Tibial nerve (tissue), 4 donors: Measurements from ENCODE around the gene ADD2. TPM values are rescaled to one million over a fixed set of nuclear protein-coding genes. Genes with fewer than 3 reads are reported as not detected.

Experiments used
- DNase-seq, 2 donors: peaks; one replicate each; pipeline ENCODE4 v3.0.0-alpha.2; 2019; ENCODE audit warnings: low spot score in 2 of 2
- H3K27ac ChIP-seq, 4 donors: fragments of 200-600 bp; sonication (generic) in 3 of 4; one replicate each; pipeline ENCODE4 v1.5.1; 2017 to 2019; ENCODE audit warnings: mild to moderate bottlenecking in 1 of 4
- H3K27me3 ChIP-seq, 2 donors: fragments of 200-600 bp; sonication (generic) in 1 of 2; one replicate each; pipeline versions ENCODE4 v1.5.1 to v1.6.0; 2017 to 2019
- H3K36me3 ChIP-seq, 3 donors: fragments of 200-600 bp; sonication (generic); one replicate each; pipeline ENCODE4 v1.5.1; 2018 to 2019
- H3K4me1 ChIP-seq, 4 donors: fragments of 200-600 bp; sonication (generic) in 3 of 4; one replicate each; pipeline ENCODE4 v1.5.1; 2017 to 2019
- H3K4me3 ChIP-seq, 4 donors: fragments of 200-600 bp; sonication (generic) in 3 of 4; one replicate each; pipeline ENCODE4 v1.5.1; 2017 to 2019; ENCODE audit warnings: mild to moderate bottlenecking in 1 of 4, moderate library complexity in 1 of 4
- H3K9me3 ChIP-seq, 4 donors: fragments of 200-600 bp; sonication (generic) in 3 of 4; one replicate each; pipeline ENCODE4 v1.5.1; 2017 to 2019
- CTCF ChIP-seq, 5 experiments: fragments of 200-600 bp in 3 of 5; fragments of 450-650 bp in 2 of 5; sonication (generic) in 3 of 5; IDR thresholded peaks; one replicate each; pipeline ENCODE4 v1.5.1; 2016 to 2019; ENCODE audit warnings: antibody characterized with exemption in 5 of 5, mild to moderate bottlenecking in 3 of 5, moderate library complexity in 2 of 5
- EP300 ChIP-seq, 2 donors: sonication (generic); formaldehyde crosslinking; IDR thresholded peaks; one replicate each; pipeline ENCODE4 v1.6.1; 2017; ENCODE audit warnings: antibody characterized with exemption in 2 of 2, mild to moderate bottlenecking in 1 of 2
- POLR2A ChIP-seq, 2 donors: fragments of 450-650 bp; IDR thresholded peaks; one replicate each; pipeline ENCODE4 v1.6.1; 2017; ENCODE audit warnings: antibody characterized with exemption in 2 of 2, mild to moderate bottlenecking in 2 of 2, moderate library complexity in 2 of 2
- WGBS, 2 donors: methylation state at CpG; one replicate each; pipeline ENCODE4 v1.1.5; 2018; 5-methylcytosine and 5-hydroxymethylcytosine counted together
- total RNA-seq, 4 donors: library from RNA; depleted of rRNA; stranded (reverse); fragments of >200 nt; gene quantifications; one replicate each; pipeline ENCODE4 v1.1.0, GENCODE V29; 2016

The ADD2 gene
- total RNA-seq, 4 donors from 2014 or later = 0.63 to 6.0 (median 3.2) TPM

GRCh38 chr2:70726947-70727725 is 40.9 kb downstream of the ADD2 start:
- H3K36me3 ChIP-seq = no peaks in the 10 kb centered on the region
- no peak overlapping the region for H3K4me3 ChIP-seq
- no peaks in the 10 kb centered on the region for H3K27me3 ChIP-seq
- H3K9me3 ChIP-seq = no peaks in the 10 kb centered on the region
- no peak for TF ChIP-seq CTCF (IDR thresholded peaks at IDR 0.05)
- TF ChIP-seq EP300 (IDR thresholded peaks at IDR 0.05) = no peak
- no peak for TF ChIP-seq POLR2A (IDR thresholded peaks at IDR 0.05)
- DNase-seq = no peak
- no peak overlapping the region for H3K27ac ChIP-seq
- H3K4me1 ChIP-seq = no peaks in the 10 kb centered on the region
- 76 to 81% methylated on average over 11 of the region's 11 CpGs for WGBS, 2 donors

GRCh38 chr2:70725505-70725904 is 42.5 kb downstream of the ADD2 start:
- no peak for DNase-seq
- Histone ChIP-seq H3K4me1 (no peaks in the 10 kb centered on the region), H3K27ac (no peak overlapping the region), H3K27me3 (no peaks in the 10 kb centered on the region), H3K4me3 (no peak overlapping the region), H3K36me3 (no peaks in the 10 kb centered on the region), H3K9me3 (no peaks in the 10 kb centered on the region)
- WGBS, 2 donors = 92 to 97% methylated on average over 3 of the region's 3 CpGs
- TF ChIP-seq CTCF (IDR thresholded peaks at IDR 0.05) (no peak), EP300 (IDR thresholded peaks at IDR 0.05) (no peak), POLR2A (IDR thresholded peaks at IDR 0.05) (no peak)

GRCh38 chr2:70724366-70724765 is 43.6 kb downstream of the ADD2 start:
- H3K4me3 ChIP-seq = no peak overlapping the region
- H3K27ac ChIP-seq = no peak overlapping the region
- no peaks in the 10 kb centered on the region for H3K36me3 ChIP-seq
- H3K27me3 ChIP-seq = no peaks in the 10 kb centered on the region
- 90 to 96% methylated on average over 7 of the region's 7 CpGs for WGBS, 2 donors
- H3K9me3 ChIP-seq = no peaks in the 10 kb centered on the region
- TF ChIP-seq EP300 (IDR thresholded peaks at IDR 0.05) = no peak
- TF ChIP-seq CTCF (IDR thresholded peaks at IDR 0.05) = no peak
- no peak for TF ChIP-seq POLR2A (IDR thresholded peaks at IDR 0.05)
- no peak for DNase-seq
- H3K4me1 ChIP-seq = no peaks in the 10 kb centered on the region

GRCh38 chr2:70723286-70723885 is 44.6 kb downstream of the ADD2 start:
- Histone ChIP-seq H3K9me3 (no peaks in the 10 kb centered on the region), H3K4me1 (no peaks in the 10 kb centered on the region), H3K4me3 (no peak overlapping the region), H3K27ac (no peak overlapping the region), H3K27me3 (no peaks in the 10 kb centered on the region), H3K36me3 (no peaks in the 10 kb centered on the region)
- 64 to 70% methylated on average over 5 of the region's 5 CpGs for WGBS, 2 donors
- no peak for TF ChIP-seq POLR2A (IDR thresholded peaks at IDR 0.05)
- no peak for TF ChIP-seq EP300 (IDR thresholded peaks at IDR 0.05)
- TF ChIP-seq CTCF (IDR thresholded peaks at IDR 0.05) = no peak
- no peak for DNase-seq

- TF ChIP-seq POLR2A (IDR thresholded peaks at IDR 0.05) (no peak), CTCF (IDR thresholded peaks at IDR 0.05) (no peak), EP300 (IDR thresholded peaks at IDR 0.05) (no peak)
- DNase-seq = no peak
- H3K9me3 ChIP-seq = no peaks in the 10 kb centered on the region
- WGBS, 2 donors = 55 to 61% methylated on average over 6 of the region's 6 CpGs
- H3K4me3 ChIP-seq = no peak overlapping the region
- H3K27me3 ChIP-seq = no peaks in the 10 kb centered on the region
- H3K4me1 ChIP-seq = no peaks in the 10 kb centered on the region
- H3K36me3 ChIP-seq = no peaks in the 10 kb centered on the region
- H3K27ac ChIP-seq = no peak overlapping the region
These were observed 47.9 kb downstream of the ADD2 start for GRCh38 chr2:70720124-70720523.
